Suprapubic skin (tissue), 4 donors: ENCODE measurements around the gene ATG4D. TPM values are rescaled to one million over a fixed set of nuclear protein-coding genes. Genes with fewer than 3 reads are reported as not detected.

ENCODE experiments used
- DNase-seq, 2 donors: peaks; one replicate each; pipeline ENCODE4 v3.0.0-alpha.2; 2019; ENCODE audit warnings: low spot score in 2 of 2
- H3K27ac ChIP-seq: fragments of 200-600 bp; sonication (generic); one replicate; pipeline ENCODE4 v1.5.1; 2019
- H3K27me3 ChIP-seq: fragments of 200-600 bp; sonication (generic); one replicate; pipeline ENCODE4 v1.5.1; 2019
- H3K36me3 ChIP-seq: fragments of 200-600 bp; sonication (generic); one replicate; pipeline ENCODE4 v1.5.1; 2019
- H3K4me1 ChIP-seq: fragments of 200-600 bp; sonication (generic); one replicate; pipeline ENCODE4 v1.5.1; 2019
- H3K4me3 ChIP-seq: fragments of 200-600 bp; sonication (generic); one replicate; pipeline ENCODE4 v1.5.1; 2019; ENCODE audit warnings: mild to moderate bottlenecking
- H3K9me3 ChIP-seq: fragments of 200-600 bp; sonication (generic); one replicate; pipeline ENCODE4 v1.5.1; 2019
- EP300 ChIP-seq: sonication (generic); formaldehyde crosslinking; IDR thresholded peaks from one replicate; pipeline ENCODE4 v1.6.1; 2017; ENCODE audit warnings: antibody characterized with exemption
- POLR2A ChIP-seq, 2 donors: fragments of 450-650 bp; IDR thresholded peaks; one replicate each; pipeline ENCODE4 v1.6.1; 2017; ENCODE audit warnings: antibody characterized with exemption in 2 of 2, mild to moderate bottlenecking in 2 of 2, moderate library complexity in 2 of 2
- POLR2AphosphoS5 ChIP-seq, 3 donors: sonication (generic); formaldehyde crosslinking; IDR thresholded peaks; one replicate each; pipeline ENCODE4 v1.6.1; 2017; ENCODE audit warnings: antibody characterized with exemption in 3 of 3
- WGBS: methylation state at CpG from one replicate; pipeline ENCODE4 v1.1.5; 2018; 5-methylcytosine and 5-hydroxymethylcytosine counted together
- total RNA-seq, 4 donors: library from RNA; depleted of rRNA; stranded (reverse); fragments of >200 nt; gene quantifications; one replicate each; pipeline ENCODE4 v1.1.0, GENCODE V29; 2016
- TF ChIP-seq, protein P1 (sequence below), 2 donors: fragments of 200-600 bp in 1 of 2; fragments of 450-650 bp in 1 of 2; sonication (generic) in 1 of 2; IDR thresholded peaks; one replicate each; pipeline ENCODE4 v1.5.1; 2016 to 2019; ENCODE audit warnings: antibody characterized with exemption in 2 of 2, mild to moderate bottlenecking in 1 of 2, moderate library complexity in 1 of 2

The ATG4D gene
- total RNA-seq, 4 donors from 2014 or later, result 52.2 to 80.8 (median 63.6) TPM

DNA sequence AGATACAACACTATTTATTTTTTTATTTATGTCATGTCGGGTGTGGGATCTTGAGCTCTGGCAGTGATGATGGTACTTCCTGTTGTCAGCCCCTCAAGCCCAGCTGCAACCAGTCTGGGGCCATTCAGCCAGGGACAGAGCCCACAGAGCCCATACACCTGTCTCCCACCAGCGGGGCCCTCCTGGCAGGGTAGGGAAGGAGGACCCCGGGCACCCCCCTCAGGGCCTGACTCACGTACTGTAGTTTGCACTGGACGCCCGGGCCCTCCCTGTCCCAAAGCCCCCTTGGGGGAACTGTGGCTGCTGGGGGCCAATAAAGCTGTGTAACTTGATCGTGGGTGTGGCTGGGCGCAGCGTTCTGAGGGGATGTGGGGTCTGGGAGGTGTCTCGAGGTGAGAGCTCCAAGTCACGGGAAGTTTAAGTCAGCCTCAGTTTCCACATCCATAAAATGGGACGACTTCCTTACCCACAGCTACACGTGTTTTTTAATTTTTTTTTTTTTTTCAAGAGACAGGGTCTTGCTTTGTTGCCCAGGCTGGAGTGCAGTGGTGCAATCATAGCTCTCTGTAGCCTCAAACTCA lies 9.5 kb downstream of the ATG4D start:
- Histone ChIP-seq H3K27me3 (no peaks in the 10 kb centered on the region), H3K4me3 (no peak overlapping the region), H3K4me1 (peaks cover 42% of the 10 kb centered on the region), H3K36me3 (peaks cover 91% of the 10 kb centered on the region), H3K27ac (no peak overlapping the region), H3K9me3 (no peaks in the 10 kb centered on the region)
- TF ChIP-seq POLR2AphosphoS5 (IDR thresholded peaks at IDR 0.05) (no peak), POLR2A (IDR thresholded peaks at IDR 0.05) (no peak), EP300 (no peak)
- TF ChIP-seq, protein P1, sequence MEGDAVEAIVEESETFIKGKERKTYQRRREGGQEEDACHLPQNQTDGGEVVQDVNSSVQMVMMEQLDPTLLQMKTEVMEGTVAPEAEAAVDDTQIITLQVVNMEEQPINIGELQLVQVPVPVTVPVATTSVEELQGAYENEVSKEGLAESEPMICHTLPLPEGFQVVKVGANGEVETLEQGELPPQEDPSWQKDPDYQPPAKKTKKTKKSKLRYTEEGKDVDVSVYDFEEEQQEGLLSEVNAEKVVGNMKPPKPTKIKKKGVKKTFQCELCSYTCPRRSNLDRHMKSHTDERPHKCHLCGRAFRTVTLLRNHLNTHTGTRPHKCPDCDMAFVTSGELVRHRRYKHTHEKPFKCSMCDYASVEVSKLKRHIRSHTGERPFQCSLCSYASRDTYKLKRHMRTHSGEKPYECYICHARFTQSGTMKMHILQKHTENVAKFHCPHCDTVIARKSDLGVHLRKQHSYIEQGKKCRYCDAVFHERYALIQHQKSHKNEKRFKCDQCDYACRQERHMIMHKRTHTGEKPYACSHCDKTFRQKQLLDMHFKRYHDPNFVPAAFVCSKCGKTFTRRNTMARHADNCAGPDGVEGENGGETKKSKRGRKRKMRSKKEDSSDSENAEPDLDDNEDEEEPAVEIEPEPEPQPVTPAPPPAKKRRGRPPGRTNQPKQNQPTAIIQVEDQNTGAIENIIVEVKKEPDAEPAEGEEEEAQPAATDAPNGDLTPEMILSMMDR (IDR thresholded peaks at IDR 0.05), result no peak
- 58% methylated on average over 8 of the region's 13 CpGs for WGBS
- no peak for DNase-seq

DNA sequence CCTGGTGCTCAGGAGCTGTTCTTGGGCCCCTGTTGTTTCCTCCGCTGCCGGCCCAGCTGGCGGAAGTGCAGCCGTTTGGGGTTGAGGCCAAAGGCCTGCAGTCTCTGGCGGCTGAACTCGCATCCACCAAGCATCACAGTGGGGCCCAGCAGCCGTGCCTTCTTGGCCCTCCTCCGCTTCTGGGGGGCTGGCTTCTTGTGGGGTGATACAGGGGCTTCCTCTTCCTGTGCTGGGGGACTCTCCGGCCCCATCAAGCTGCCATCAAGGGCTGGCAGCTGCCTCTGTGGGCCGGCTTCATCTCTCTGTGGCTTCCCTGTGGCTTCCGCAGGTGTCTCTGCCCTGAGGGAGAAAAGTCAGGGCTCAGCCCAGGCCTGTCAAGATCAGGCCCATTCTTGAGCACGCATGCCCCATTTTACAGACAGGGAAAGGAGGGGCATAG lies 10.3 kb downstream of the ATG4D start:
- Histone ChIP-seq H3K36me3 (peaks cover 91% of the 10 kb centered on the region), H3K27me3 (no peaks in the 10 kb centered on the region), H3K4me3 (no peak overlapping the region), H3K27ac (peak overlapping the region; percentile 50), H3K4me1 (peaks cover 42% of the 10 kb centered on the region), H3K9me3 (no peaks in the 10 kb centered on the region)
- DNase-seq, result no peak
- TF ChIP-seq, protein P1 (IDR thresholded peaks at IDR 0.05), result no peak
- TF ChIP-seq POLR2A (IDR thresholded peaks at IDR 0.05) (no peak), EP300 (no peak)
- WGBS, result 42% methylated on average over 7 of the region's 12 CpGs

DNA sequence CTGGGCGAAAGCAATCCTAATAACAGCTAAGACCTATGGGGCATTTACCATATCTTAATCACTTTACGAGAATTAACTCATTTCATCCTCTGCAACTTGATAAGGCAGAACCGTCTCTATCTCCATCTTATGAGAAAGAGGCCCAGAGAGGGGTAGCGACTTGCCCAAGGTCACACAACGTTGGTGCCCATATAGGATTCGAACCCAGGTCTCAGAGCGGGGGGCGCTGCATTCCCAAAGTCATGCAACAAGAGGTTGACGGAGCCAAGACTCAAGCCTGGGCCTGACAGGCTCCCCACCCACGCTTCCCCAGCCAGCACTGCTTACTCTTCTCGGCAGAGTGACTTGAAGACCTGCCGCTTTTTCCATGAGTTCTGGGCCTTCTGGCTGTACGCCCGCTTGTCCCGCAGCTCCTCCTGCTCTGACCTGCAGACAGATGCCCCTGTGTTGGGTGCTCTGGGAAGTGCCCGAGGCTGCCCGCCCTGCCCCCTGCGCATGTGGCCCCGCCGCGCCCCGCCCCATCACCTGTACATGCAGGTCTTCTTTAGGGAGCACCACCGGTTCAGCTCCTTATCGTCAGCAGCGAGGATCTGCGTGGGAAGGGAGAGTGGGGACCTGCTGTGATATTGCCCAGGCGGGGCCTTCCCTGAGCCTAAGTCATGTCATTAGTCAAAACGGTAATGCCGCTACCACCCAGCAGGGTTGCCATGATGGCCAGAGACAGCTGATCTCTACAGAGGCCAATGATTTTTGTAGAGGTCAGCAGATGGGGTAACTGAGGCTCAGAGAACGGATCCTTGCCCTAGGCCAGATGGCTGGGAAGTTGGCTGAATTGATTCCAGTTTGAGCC lies 11.3 kb downstream of the ATG4D start:
- WGBS, result 63% methylated on average over 16 of the region's 30 CpGs
- Histone ChIP-seq H3K4me1 (peaks cover 42% of the 10 kb centered on the region), H3K9me3 (no peaks in the 10 kb centered on the region), H3K27me3 (no peaks in the 10 kb centered on the region), H3K4me3 (no peak overlapping the region), H3K36me3 (peaks cover 91% of the 10 kb centered on the region), H3K27ac (peak overlapping the region; percentile 50)
- DNase-seq, result no peak
- TF ChIP-seq POLR2A (IDR thresholded peaks at IDR 0.05), result no peak
- TF ChIP-seq, protein P1 (IDR thresholded peaks at IDR 0.05), result peak; percentile 17 to 32

DNA sequence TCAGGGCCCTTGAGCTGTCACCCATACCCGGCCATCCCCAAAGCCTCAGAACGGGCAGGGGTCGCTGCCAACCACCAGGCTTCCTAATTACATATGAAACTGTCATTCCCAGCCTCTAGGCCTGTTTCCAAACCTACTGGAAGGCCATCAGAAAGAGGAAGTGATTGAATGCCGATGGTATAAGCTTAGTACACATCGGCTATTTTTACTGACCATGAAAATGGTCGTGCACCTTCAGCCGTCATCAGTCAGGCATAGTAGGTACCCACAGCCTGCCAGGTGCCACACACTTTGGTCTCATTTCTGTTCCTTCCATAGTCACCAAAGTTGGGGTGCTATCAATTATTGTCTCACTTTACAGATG lies 11.9 kb downstream of the ATG4D start:
- TF ChIP-seq, protein P1 (IDR thresholded peaks at IDR 0.05), result no peak
- TF ChIP-seq POLR2A (IDR thresholded peaks at IDR 0.05) (no peak), POLR2AphosphoS5 (IDR thresholded peaks at IDR 0.05) (no peak), EP300 (no peak)
- H3K4me3 ChIP-seq, result no peak overlapping the region
- no peak for DNase-seq
- H3K9me3 ChIP-seq, result no peaks in the 10 kb centered on the region
- H3K27me3 ChIP-seq, result no peaks in the 10 kb centered on the region
- peaks cover 91% of the 10 kb centered on the region for H3K36me3 ChIP-seq
- H3K27ac ChIP-seq, result peak overlapping the region; percentile 50
- 54% methylated on average over 7 of the region's 7 CpGs for WGBS
- peaks cover 42% of the 10 kb centered on the region for H3K4me1 ChIP-seq

DNA sequence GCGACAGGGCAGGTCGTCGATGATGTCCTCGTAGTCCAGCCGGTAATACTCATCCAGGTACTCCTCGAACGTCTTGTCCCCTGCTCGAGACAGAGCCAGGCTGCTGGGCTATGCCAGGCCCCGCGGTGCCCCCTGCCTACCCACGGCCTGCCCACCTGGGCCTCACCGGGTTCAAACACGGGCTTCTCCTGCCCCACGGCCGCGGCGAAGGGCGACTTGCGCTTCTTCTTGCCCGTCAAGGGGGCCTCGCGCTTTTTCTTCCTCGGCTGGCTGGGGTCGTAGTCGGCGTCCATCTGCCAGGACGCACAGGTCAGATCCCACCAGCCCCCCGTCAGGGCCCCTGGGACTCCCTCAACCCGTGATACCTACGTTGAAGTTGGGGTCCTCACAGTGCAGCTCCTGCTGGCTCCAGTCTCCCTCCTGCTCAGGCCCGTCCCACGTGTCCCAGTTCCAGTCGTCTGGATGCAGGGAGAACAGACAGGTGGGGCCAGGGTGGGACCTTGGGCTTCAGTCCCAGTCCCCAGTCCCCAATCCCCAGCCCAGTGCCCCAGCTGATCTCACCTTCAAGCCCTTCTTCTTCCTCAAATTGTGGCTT lies 14.0 kb downstream of the ATG4D start:
- Histone ChIP-seq H3K36me3 (peaks cover 88% of the 10 kb centered on the region), H3K27ac (no peak overlapping the region), H3K27me3 (no peaks in the 10 kb centered on the region), H3K4me3 (no peak overlapping the region), H3K4me1 (peaks cover 36% of the 10 kb centered on the region), H3K9me3 (no peaks in the 10 kb centered on the region)
- 92% methylated on average over 32 of the region's 33 CpGs for WGBS
- TF ChIP-seq POLR2A (IDR thresholded peaks at IDR 0.05) (no peak), POLR2AphosphoS5 (IDR thresholded peaks at IDR 0.05) (no peak), EP300 (no peak)
- TF ChIP-seq, protein P1 (IDR thresholded peaks at IDR 0.05), result no peak
- DNase-seq, result no peak
